Amniotic epithelial cell (primary cell): ENCODE results near the gene TOP3B.
A peak's percentile ranks its signal among the peaks of the same experiment; 100 is the strongest.
"Not testable (repeated sequence)": the region's sequence is repeated elsewhere in the genome, so short reads cannot be mapped to it uniquely, and the experiment has no call there.

Experiments used
- DNase-seq: peaks from one replicate; pipeline ENCODE4 v3.0.0-alpha.2; 2010; ENCODE audit warnings: low read depth

TOP3B gene

GRCh38 chr22:21923163-21923561 is 59.4 kb downstream of the TOP3B start:
- no peak for DNase-seq

GRCh38 chr22:21922370-21923162 is 60.0 kb downstream of the TOP3B start:
- no peak for DNase-seq

- DNase-seq: no peak
Observed at GRCh38 chr22:21921729-21922128, 60.9 kb downstream of the TOP3B start.

- no peak for DNase-seq
Observed at GRCh38 chr22:21921184-21921721, 61.3 kb downstream of the TOP3B start.

DNA sequence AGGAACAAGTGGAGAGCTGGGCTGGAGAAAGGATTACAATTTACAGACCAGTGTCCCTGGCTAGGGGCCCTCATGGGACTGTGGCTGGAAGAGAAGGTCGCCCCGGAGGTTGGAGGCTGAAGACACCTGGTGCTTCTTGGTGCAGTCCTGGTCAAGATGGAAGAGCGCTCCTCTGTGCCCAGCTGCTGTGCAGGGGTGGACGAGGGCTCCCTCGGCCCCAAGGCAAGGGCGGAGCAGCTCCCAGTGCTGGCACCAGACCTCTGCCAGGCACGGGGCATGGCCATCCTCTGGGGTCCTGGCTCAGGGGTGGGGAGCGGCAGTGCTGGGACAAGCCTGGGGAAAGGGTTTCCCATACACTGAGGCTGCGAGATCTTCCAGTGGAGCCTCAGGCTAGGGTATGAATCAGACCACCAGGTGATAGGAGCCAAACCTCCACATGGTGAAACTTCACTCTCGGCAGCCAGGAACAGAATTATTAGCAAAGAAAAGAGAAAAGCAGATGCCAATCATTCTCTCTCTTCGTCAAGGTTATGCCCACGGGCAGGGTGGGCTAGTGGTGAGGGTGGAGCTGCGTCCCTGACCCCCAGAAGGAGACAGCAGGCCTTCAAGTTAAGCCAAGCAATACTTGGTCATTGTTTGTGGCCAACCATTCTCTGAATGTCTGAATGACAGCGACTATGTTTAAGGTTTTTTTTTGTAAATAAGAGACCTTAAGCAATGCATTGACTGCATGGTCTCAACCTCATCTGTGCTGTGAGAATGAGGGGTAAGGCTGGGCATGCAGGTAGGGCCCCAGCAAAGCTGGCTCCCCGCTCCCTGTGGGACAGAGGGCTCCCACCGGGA is 62.0 kb downstream of the TOP3B start:
- no peak for DNase-seq

DNA sequence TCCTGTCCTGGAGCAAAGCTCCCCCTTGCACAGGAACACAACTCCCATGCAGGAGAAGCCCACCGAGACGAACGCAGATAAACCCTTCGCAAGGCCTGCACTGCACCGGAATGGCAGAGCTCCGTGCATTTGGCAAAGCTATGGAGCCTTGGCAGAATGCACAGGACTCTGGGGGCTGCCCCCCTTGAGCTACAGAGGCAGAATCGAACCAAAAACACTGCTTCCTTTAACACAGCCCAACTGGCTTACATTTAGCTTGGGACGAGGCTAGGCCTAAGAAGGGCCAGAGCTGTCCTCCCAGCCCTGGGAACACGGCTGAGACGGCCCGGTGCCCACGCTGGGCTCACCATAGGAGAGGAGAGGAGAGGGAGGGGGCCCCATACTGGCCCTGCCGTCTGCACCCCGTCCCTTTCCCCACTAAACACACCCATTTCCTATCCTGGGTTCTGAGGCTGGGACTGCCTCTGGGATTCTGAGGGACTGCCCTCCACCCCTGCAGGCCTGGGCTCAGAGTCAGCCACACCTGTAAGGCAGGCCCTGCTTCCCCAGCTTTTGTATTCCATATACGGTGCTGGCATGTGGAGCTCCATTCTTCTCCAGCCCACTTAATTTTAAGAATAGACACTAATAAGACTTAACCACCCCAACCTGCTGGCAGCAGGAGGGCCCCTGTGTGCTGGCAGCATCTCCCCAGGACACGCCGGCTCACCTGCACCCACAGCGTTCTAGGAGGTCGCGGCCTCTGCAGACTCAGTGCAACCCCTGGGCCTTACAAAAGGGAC is 62.9 kb downstream of the TOP3B start:
- DNase-seq: no peak

- DNase-seq: no peak
Observed at GRCh38 chr22:21918466-21919185, 64.0 kb downstream of the TOP3B start.

DNA sequence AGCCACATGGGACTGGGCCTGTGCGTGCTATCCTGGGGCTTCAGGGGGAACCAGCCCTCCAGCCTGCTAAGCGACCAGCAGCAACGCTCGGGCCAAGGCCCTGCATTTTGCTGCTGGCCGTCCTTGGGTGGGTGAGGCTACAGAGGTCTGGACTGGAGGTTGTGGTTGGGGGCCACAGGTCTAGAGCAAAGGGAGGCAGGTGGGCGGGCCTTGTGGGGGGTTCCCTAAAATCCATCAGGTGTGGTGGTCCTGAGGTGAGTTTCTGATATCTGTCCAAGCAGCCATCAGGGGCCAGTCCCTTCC is 64.7 kb downstream of the TOP3B start:
- no peak for DNase-seq

- peak; percentile 36 for DNase-seq
Observed at GRCh38 chr22:21917181-21917958, 65.2 kb downstream of the TOP3B start.

DNA sequence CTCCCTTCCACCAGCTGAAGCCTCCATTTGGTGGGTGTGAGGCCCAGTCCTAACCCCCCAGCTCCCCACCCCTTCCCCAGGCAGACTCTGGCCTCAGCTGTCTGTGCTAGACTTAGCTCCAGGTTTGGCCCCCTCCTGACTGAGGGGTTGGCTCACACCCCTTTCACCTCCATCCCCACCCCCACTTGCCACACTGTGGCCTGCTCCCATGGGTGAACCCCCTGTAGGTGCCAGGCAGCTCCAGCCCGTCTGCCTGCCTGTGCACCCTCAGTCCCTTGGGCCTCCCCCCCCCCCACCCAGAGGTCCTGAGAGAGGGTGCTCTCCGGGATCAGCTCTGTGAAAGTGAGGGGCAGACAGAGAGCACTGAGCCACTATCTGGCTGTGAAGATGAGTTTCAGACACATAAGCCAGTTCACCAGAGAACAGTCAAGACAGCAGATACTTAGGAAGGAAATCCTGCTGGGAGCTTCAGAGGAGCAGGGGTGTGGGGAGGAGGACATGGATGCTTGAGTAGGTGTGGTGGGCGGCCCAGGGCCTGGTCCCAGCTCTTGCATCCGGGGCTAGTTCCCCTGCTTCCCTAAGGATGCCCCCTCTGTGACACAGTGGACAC is 66.2 kb downstream of the TOP3B start:
- no peak for DNase-seq

- DNase-seq: no peak
Observed at GRCh38 chr22:21915624-21916308, 66.8 kb downstream of the TOP3B start.

DNA sequence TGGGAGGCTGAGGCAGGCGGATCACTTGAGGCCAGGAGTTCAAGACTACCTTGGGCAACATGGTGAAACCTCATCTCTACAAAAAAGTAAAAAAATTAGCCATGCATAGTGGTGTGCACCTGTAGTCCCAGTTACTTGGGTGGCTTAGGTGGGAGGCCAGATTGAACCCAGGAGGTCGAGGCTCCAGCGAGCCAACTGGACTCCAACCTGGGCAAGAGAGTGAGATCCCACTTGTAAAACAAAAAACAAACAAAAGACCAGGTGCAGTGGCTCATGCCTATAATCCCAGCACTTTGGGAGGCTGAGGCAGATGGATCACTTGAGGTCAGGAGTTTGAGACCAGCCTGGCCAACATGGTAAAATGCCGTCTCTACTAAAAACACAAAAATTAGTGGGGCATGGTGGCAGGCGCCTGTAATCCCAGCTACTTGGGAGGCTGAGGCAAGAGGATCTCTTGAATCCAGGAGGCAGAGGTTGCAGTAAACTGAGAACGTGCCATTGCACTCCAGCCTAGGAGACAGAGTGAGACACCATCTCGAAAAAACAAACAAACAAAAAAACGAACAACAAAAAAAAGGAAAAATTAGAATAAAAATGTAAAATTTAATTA is 68.4 kb downstream of the TOP3B start:
- DNase-seq: not testable (repeated sequence)

- DNase-seq: not testable (repeated sequence)
Observed at GRCh38 chr22:21910367-21910766, 72.2 kb downstream of the TOP3B start.

- no peak for DNase-seq
Observed at GRCh38 chr22:21909871-21910270, 72.7 kb downstream of the TOP3B start.

GRCh38 chr22:21907638-21908522 is 74.7 kb downstream of the TOP3B start:
- DNase-seq: no peak
